HG03039 (cell line): ENCODE data around the gene PTTG1.

ENCODE experiments used
- ATAC-seq: cut with Tn5 transposase; IDR thresholded peaks from one replicate; pipeline ENCODE4 v1.9.1; 2021; ENCODE audit warnings: mild to moderate bottlenecking, moderate library complexity; ENCODE audit not compliant: unreplicated experiment

The PTTG1 gene

DNA sequence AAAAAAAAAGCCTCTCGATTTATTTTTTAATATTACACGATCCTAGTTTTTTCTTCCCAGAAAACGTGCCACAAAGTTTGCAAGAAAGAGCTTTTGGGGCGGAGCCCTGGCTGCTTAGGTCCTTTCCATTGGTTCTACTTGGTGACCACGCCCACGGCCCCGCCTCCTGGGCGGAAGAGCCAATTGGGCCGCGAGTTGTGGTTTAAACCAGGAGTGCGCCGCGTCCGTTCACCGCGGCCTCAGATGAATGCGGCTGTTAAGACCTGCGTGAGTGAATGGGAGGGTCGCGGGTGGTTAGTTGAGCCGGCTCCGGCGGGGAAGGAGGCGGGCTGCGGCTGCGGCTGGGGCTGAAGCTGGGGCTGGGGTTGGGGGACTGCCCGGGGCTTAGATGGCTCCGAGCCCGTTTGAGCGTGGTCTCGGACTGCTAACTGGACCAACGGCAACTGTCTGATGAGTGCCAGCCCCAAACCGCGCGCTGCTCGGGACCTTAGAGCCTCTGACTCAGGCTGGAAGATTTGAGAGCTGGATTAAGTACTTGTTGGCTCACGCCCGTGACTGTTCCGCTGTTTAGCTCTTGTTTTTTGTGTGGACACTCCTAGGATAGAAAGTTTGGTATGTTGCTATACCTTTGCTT is at the start of gene PTTG1:
Gene PTTG1 (plus strand): TSS at position 231 of the 634 bp plus-strand sequence. CDS start 458 bp downstream, outside the sequence.
- peak; percentile 70 for ATAC-seq

DNA sequence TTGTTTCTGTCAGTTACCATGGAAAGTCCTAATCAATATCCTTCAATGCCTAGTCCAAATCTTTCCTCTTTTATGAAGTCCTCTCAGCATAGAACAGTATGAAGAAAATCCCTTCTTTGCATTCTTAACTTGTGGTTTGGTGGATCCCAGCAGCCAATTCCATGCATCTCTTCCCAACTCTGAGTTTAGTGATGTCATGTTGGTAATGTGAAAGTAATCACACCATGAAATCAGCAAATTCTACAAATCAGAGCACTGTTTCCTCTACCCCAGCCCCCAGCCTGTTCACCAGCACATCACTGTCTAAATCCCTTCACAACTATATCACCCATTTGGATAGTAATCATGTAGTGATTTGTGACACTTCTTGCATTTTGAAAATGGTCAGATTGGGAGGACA is 46.5 kb upstream of the PTTG1 start:
- no peak for ATAC-seq

DNA sequence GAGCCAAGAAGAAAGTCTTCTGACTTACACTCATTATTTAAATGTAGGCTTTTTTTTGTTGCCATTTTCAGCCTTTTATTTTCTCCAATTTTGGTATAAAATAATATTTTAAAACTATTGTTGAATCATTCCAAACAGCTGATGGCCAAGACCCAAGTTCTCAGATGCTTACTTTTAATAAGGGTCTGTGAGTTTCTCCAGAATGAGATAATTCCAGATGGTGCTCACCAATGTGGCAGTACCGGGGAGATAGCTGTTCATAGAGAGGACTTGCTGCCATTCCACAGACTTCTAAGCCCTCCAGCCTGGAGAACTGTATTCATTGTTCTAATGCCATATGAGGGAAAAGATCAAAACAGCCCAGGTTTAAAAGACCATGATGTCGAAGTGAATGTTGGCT is 46.0 kb upstream of the PTTG1 start:
- ATAC-seq, result no peak

DNA sequence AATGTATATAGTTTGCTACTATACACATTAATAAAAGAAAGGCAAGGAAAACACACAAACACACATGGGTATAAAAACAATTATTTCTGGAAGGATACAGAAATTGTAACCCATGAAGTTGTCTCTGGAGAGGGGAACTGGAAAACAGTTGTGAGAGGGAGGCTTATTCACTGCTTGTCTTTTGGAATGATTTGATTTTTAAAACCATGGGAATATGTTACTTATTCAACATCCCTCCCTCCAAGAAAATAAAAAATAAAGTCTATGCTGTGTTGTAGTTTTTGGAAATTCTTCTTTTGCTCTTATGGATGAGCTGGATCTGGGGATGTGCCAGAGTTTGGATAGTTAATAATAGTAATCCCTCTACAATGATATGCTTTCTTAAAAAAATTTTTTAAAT is 45.2 kb upstream of the PTTG1 start:
- ATAC-seq, result no peak

DNA sequence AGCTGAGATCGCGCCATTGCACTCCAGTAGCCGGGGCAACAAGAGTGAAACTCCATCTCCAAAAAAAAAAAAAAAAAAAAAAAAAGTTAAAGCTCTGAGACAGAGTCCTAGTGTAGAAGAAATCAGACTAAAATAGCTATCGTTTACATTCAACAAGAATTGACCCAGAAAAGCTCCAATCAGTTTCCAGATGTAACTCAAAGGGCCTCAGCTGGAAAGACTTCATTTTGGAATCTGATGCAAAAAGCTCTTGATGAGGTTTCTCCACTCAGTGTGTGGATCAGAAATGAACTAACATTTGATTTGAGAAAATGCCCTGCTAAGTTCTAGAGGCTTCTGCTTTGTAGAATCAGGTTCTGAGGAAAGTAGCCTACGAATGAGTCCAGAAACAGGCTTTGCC is 44.0 kb upstream of the PTTG1 start:
- ATAC-seq, result no peak

DNA sequence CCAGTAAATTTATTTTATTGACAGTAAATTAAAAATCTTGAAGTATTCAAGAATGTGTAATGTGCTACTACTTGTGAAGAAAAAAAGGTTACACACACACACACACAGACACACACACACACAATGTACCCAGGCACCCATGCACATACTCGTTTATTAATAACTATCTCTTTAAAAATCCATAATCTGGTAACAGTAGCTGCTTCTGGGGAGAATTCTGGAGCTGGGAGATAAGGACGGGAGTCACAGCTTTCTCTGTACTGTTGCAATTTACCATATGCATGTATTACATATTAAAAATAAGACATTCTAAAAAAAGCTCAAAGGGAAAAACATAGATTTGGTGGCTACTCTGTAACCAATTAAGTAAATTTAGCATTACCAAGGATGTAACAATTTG is 43.3 kb upstream of the PTTG1 start:
- ATAC-seq, result no peak

DNA sequence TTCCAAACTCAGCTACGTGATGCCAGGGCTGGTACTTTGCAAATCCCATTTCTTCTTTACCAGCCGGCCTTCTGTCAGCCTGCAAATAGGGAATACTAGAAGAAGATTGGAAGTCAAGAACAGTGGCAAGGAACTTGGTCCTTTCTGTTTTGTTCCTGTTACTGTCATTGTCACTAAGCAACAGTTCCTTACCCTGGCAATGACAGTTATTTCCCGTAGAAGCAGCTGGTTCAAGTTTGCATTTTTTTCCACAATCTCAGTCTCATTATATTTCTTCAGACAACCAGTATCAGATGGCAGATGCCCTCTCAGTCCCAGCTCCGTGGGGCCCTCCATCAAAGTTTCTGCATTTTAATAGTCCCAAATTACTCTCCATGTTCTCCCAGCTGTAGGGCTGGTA is 42.1 kb upstream of the PTTG1 start:
- no peak for ATAC-seq

DNA sequence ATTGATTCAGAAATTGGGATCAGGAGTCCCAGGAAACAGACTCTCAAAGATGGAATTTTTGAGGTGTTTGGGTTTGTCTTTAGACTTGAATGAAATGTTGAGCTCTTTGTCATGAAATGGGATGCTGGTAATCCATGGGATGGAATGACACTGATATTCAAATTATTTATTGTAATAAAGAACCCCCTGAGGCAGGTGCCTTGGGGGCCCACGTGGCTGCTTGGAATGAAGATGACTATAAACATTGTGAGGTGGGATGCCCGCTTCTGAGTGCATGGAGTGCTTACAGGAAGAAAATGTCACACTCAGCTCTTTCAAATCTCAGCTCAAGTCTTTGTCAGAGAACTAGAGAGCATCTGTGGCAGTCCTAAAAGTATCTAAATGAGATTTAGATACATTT is 41.6 kb upstream of the PTTG1 start:
- ATAC-seq, result no peak

DNA sequence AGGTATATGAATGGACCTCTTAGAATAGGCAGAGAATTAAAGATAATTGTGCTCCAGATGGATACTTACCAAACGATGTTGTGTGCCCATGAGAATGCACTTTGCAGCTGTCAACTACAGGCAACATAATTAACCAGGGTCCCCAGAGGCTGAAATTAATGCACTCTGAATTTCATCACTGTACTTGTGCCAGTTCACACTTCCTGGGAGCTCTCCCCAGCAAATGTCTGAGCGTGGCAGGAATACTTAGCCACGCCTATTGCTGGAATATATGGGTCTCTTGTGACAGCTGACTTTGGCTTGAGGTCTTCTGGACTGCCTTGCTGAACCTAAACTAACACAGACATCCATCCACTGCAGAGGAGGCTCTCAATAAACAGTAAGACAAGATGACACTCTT is 39.3 kb upstream of the PTTG1 start:
- no peak for ATAC-seq

- ATAC-seq, result no peak
Observed at GRCh38 chr5:160384681-160385080, 37.0 kb upstream of the PTTG1 start.

GRCh38 chr5:160385496-160385895 is 36.2 kb upstream of the PTTG1 start:
- no peak for ATAC-seq

DNA sequence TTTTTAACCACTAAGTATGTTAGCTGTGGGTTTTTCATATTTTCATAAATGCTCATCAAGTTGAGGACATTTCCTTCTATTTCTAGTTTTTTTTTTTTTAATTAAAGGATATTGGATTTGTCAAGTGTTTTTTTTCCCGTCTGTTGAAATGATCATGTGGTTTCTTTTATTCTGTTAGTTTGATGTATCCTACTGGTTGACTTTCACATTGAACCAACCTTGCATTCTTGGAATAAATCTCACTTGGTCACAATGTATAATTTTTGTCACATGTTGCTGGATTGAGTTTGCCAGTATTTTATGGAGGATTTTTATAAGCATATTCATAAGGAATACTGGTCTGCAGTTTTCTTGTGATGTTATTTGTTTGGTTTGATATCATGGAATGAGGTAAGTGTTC is 34.2 kb upstream of the PTTG1 start:
- ATAC-seq, result no peak

- no peak for ATAC-seq
Observed at GRCh38 chr5:160390787-160391696, 30.6 kb upstream of the PTTG1 start.

DNA sequence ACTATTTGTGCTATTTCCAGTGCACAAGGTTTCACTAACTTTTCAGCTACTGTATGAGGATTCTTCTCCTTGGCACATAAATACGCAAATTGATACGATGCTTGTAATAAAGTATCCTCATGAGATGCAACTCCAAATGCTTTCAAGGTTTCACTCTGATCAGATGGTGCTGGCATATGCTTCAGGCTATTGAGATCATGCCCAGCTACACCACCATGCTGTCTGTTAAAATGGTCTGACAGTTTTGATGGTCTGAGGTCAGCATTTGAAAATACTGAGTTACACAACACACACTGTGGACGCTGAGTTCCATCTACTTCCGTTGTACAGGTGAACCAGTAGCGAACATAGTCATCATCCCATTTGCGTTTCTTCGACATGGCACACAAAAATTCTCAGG is 26.5 kb upstream of the PTTG1 start:
- no peak for ATAC-seq

GRCh38 chr5:160397492-160397891 is 24.2 kb upstream of the PTTG1 start:
- no peak for ATAC-seq

DNA sequence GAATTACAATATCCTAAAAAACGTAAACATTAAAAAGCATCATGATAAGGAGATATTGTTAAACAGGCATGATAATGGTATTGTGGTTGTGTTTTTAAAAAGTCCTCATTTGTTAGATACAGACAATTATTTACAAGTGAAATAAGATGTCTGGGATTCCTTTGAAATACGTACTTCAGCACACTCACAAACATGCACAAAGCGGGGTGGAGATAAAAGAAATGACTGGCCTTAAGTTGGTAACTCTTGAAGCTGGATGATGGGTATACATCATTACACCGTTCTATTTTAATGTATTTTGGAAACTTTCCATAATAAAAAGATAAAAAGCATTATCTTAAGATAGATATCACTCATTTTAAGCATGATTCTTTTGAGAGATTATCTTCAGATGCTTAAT is 22.8 kb upstream of the PTTG1 start:
- ATAC-seq, result no peak

- ATAC-seq, result peak; percentile 88
Observed at GRCh38 chr5:160399402-160400353, 22.0 kb upstream of the PTTG1 start, which contains the start of gene FAM200C. Gene FAM200C, minus strand, starts transcription at chr5:160400054. Its CDS starts 4,564 bp downstream, at chr5:160395490.

DNA sequence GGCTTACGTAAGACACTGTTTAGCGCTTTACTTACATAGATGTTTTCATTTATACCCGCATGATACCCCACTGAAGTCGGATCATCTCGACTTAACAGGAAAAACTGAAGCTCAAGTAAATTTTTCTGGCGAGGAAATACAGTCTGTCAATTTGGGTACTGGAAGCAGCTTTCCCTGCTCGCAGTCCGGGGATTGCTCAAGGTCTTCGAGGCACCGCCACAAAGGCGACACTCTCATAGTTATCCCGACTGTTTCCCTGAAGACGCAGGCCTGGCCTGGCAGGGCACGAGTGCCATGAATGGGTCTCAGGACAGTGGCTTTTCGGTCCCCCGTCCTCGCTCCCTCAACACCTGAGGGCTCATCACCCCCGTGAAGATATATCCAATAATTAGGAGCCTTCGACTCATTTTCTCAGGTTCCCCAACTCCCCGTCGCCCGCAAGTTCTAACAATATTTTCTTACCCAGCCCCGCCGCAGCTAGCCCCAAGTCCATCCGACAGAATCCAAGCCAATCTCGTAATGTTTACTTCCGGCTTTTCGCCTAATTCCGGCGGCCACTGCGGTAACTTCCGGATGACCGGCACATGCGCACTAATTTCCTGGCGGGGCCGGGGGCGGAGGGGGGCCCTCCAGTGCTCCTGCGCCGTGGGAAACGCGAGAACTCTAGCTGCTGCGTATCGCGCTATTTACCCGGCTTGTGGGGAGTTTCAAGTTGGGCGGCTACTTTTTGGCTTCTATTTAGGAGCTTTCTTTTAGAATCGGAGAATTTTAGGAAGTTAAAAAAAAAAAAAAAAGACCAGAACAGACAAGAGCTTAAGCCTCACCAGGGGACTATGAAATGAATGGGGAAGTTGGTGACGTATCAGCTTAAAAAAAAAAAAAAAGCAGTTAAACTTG is 2.8 kb upstream of the PTTG1 start, which contains the start of gene SLU7:
Gene SLU7 (minus strand): TSS at position 521 of the 897 bp plus-strand sequence. CDS start 3,787 bp downstream, outside the sequence.
- peak; percentile 59 for ATAC-seq

DNA sequence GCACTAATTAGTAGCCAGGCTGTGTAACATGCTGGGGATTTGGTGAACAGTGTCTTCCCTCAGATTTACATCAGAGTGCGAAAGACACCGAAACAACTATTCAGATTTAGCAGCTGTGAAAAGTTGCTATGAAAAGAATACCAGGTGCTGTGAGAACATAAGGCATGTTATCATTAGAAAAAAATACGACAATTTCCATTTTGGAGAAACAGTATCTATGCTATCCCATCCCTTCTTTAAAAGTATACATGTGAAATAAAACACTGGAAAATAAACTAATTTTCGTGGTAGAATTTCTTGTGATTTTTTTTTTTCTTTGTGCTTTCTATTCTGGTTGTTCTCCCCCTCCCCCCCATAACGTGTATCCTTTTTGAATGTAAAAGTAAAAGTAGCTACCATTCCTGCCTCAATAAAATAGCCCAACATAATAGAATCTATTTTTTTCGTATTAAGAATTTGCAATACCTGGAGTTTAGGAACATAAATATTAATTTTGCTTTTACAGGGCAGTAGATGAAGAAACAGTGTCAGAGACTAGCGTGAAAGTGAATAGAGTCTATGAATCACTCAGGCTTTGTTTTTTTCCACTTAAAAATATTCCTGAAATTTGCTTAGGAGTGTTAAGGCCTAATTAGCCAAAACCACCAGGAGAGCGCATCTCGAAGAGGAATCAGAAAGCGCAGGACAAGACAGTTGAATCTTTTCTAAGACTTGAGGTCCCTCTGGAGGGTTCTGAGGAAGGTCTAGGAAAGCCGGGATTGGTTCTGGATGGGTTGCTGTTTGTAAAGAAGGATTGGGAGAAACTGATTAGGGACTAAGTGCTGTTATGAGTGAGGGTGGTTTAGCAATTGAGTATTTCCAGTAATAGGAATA is 2.0 kb upstream of the PTTG1 start:
- ATAC-seq, result no peak
